ENCODE data around the gene SPDYC. TPM values are rescaled to one million over a fixed set of nuclear protein-coding genes. Genes with fewer than 3 reads are reported as not detected.

The SPDYC gene
- total and polyA plus RNA-seq, 2 donors (not counting 1 experiment from before 2014, with no cell fraction given) = not detected

GRCh38 chr11:65211293-65212105 lies 41.5 kb downstream of the SPDYC start:
- Histone ChIP-seq H2AFZ (ENCODE audit: low read length) (no peak overlapping the region), H3K4me2 (ENCODE audit: extremely low read depth, insufficient read depth, low read length) (no peak overlapping the region), H3K9ac (ENCODE audit: insufficient read depth, low read length) (no peak overlapping the region), H3K9me3 (ENCODE audit: control insufficient read depth, insufficient read depth, low read depth, low read length) (no peaks in the 10 kb centered on the region), H3K27me3 (ENCODE audit: control insufficient read depth, insufficient read depth, low read length) (no peaks in the 10 kb centered on the region), H3K79me2 (ENCODE audit: control insufficient read depth, insufficient read depth, low read length) (no peaks in the 10 kb centered on the region), H4K20me1 (ENCODE audit: control insufficient read depth, extremely low read depth, insufficient read depth, low read length) (no peaks in the 10 kb centered on the region), H3K4me3 (replicated peaks in 1 of 4; ENCODE audit: control extremely low read depth in 1 of 4, insufficient read depth in 1 of 4, low read depth in 3 of 4, low read length in 4 of 4) (no peak overlapping the region), H3K27ac (ENCODE audit: insufficient read depth, low read length) (no peak overlapping the region), H3K4me1 (ENCODE audit: control insufficient read depth, extremely low read depth, insufficient read depth, low read length) (no peaks in the 10 kb centered on the region), H3K36me3 (ENCODE audit: control insufficient read depth, insufficient read depth, low read length) (peaks cover 21% of the 10 kb centered on the region)
- TF ChIP-seq EZH2 (IDR thresholded peaks at IDR 0.05; ENCODE audit: low read length, missing control alignments) (no peak), CTCF (conservative IDR thresholded peaks at IDR 0.05 in 1 of 2, IDR thresholded peaks at IDR 0.05 in 1 of 2; ENCODE audit: low read depth in 1 of 2, low read length in 2 of 2) (no peak)
- DNase-seq (ENCODE audit: low read depth in 2 of 2) = no peak

DNA sequence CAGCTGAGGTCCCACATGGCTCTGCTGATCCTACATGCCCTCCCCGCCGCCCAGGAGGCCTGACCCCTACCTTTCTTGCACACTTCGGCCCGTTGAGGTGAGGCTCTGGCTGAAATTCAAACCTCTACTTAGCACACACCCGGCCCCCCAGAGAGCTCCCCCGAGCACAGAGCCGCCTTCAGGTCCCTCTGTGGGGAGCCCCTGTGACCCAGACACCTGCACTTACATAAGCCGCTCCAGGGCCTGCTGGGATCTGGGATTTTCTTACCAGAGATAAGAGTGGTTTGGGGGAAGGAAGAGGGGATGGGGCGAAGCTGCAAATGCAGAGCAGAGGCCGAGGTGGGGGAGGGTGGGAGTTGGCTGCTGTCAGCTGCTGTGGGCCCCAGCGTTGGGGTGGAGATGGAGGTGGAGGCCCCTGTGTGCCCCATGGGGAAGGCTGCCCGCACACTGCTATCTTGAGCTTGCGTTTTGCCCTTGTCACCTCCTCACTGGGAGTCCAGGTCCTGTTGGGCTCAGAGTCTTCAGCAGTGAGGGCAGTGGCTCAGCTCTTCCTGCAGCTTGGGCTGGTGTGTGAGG lies 42.3 kb downstream of the SPDYC start:
- no peak for DNase-seq (ENCODE audit: low read depth in 2 of 2)

More for the DNA sequence above, 42.3 kb downstream of the SPDYC start:
- peaks cover 18% of the 10 kb centered on the region for H3K36me3 ChIP-seq (ENCODE audit: control insufficient read depth, insufficient read depth, low read length)
- no peaks in the 10 kb centered on the region for H4K20me1 ChIP-seq (ENCODE audit: control insufficient read depth, extremely low read depth, insufficient read depth, low read length)
- H3K9me3 ChIP-seq (ENCODE audit: control insufficient read depth, insufficient read depth, low read depth, low read length) = no peaks in the 10 kb centered on the region
- no peaks in the 10 kb centered on the region for H3K27me3 ChIP-seq (ENCODE audit: control insufficient read depth, insufficient read depth, low read length)
- H3K79me2 ChIP-seq (ENCODE audit: control insufficient read depth, insufficient read depth, low read length) = no peaks in the 10 kb centered on the region
- no peaks in the 10 kb centered on the region for H3K4me1 ChIP-seq (ENCODE audit: control insufficient read depth, extremely low read depth, insufficient read depth, low read length)
- no peak overlapping the region for H3K4me3 ChIP-seq (replicated peaks in 1 of 4; ENCODE audit: control extremely low read depth in 1 of 4, insufficient read depth in 1 of 4, low read depth in 3 of 4, low read length in 4 of 4)
- no peak overlapping the region for H2AFZ ChIP-seq (ENCODE audit: low read length)
- no peak for TF ChIP-seq CTCF (conservative IDR thresholded peaks at IDR 0.05 in 1 of 2, IDR thresholded peaks at IDR 0.05 in 1 of 2; ENCODE audit: low read depth in 1 of 2, low read length in 2 of 2)
- TF ChIP-seq EZH2 (IDR thresholded peaks at IDR 0.05; ENCODE audit: low read length, missing control alignments) = no peak
- no peak overlapping the region for H3K9ac ChIP-seq (ENCODE audit: insufficient read depth, low read length)
- no peak overlapping the region for H3K27ac ChIP-seq (ENCODE audit: insufficient read depth, low read length)
- H3K4me2 ChIP-seq (ENCODE audit: extremely low read depth, insufficient read depth, low read length) = no peak overlapping the region

Measured in fibroblast of lung (primary cell).